ENCODE results near the gene NEU1.

The NEU1 gene

DNA sequence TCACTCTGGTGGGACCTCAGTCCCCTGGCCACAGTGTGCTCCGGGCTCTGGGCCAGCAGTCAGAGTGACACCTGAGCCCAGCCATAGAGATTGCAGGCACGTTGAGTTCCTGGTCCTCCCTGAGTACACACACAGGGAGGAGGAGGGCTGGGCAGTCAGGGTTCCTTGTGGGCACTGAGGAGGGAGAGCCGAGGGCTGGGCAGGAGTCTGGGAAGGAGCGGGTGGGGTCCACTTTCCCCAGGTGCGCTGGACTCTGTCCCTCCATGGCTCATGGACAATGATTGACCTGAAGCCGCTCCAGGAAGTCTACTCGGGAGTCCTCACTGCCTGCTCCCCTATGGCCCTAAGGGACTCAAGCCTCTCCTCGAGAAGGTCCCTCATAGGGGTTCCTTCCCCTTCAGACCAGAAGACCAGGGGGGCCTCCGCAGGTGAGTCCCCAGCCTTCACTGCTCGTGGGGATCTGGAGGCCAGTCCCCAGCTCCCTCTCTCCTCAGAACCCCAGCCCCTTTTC, 15.1 kb upstream of the NEU1 start:
- no peak overlapping the region for H3K4me3 ChIP-seq (replicated peaks; ENCODE audit: low read depth, low read length)
- DNase-seq (ENCODE audit: extremely low read depth, low read depth), result no peak
- TF ChIP-seq, protein P1, sequence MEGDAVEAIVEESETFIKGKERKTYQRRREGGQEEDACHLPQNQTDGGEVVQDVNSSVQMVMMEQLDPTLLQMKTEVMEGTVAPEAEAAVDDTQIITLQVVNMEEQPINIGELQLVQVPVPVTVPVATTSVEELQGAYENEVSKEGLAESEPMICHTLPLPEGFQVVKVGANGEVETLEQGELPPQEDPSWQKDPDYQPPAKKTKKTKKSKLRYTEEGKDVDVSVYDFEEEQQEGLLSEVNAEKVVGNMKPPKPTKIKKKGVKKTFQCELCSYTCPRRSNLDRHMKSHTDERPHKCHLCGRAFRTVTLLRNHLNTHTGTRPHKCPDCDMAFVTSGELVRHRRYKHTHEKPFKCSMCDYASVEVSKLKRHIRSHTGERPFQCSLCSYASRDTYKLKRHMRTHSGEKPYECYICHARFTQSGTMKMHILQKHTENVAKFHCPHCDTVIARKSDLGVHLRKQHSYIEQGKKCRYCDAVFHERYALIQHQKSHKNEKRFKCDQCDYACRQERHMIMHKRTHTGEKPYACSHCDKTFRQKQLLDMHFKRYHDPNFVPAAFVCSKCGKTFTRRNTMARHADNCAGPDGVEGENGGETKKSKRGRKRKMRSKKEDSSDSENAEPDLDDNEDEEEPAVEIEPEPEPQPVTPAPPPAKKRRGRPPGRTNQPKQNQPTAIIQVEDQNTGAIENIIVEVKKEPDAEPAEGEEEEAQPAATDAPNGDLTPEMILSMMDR (IDR thresholded peaks at IDR 0.05; ENCODE audit: low read depth, low read length, missing control alignments), result no peak

DNA sequence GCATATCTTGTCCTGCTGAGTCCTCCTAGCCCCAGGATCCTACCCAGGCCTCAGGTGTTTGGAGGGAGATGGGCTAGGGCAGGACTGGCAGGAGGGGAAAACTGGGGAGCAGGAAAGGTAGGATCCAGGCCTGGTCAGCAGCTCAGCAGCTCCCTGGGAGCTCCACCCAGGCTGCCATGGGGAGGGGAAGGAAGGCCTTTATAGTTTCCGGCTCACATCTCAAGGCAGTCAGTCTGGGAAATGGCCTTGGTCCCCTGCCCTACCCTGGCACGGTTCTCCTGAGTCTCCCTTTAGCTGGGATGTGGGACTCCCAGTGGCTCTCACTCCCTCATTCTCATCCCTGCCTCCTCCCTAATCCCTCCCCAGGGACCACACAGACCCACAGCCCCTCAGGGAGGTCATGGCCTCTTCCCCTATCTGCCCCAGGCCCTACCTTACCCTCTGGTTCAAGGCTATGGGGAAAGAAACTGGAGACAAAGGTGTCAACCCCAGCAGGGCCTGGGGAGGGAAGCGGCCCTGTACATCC, 14.6 kb upstream of the NEU1 start:
- TF ChIP-seq, protein P1 (IDR thresholded peaks at IDR 0.05; ENCODE audit: low read depth, low read length, missing control alignments), result no peak
- H3K4me3 ChIP-seq (replicated peaks; ENCODE audit: low read depth, low read length), result no peak overlapping the region

DNA sequence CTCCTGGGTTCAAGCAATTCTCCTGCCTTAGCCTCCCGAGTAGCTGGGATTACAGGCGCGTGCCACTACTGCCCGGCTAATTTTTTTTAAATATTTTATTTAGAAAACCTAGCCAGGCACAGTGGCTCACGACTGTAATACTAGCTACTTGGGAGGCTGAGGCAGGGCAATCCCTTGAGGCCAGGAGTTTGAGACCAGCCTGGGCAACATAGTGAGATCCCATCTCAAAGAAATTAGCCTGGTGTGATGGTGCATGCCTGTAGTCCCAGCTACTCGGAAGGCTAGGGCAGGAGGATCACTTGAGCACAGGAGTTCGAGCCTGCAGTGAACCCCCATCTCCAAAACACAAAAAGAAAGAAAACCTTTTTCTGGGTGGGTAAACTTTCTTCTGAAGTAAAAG, 13.7 kb upstream of the NEU1 start:
- no peak for DNase-seq (ENCODE audit: extremely low read depth, low read depth)
- TF ChIP-seq, protein P1 (IDR thresholded peaks at IDR 0.05; ENCODE audit: low read depth, low read length, missing control alignments), result no peak
- H3K4me3 ChIP-seq (replicated peaks; ENCODE audit: low read depth, low read length), result no peak overlapping the region

More for the DNA sequence above, 14.6 kb upstream of the NEU1 start:
- no peak for DNase-seq (ENCODE audit: extremely low read depth, low read depth)

DNA sequence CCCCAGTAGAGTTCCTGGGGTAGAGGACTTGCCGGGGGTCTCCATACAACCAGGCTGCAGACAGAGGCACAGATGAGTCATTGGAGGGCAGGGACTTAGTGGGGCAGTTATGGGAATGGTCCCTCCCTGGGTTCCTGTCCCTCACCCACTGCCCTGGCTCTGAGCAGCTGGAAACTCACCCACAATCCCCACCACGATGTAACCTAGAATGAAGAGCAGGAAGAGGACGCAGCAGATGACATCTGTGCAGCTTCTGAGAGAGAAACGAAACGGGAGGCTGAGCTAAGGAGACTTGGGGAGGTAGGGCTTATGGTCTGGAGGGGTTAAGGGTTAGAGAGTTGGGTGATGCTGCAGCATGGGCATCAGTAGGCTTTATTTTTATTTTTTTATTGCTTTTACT, 13.3 kb upstream of the NEU1 start:
- no peak for DNase-seq (ENCODE audit: extremely low read depth, low read depth)
- no peak overlapping the region for H3K4me3 ChIP-seq (replicated peaks; ENCODE audit: low read depth, low read length)
- TF ChIP-seq, protein P1 (IDR thresholded peaks at IDR 0.05; ENCODE audit: low read depth, low read length, missing control alignments), result no peak

DNA sequence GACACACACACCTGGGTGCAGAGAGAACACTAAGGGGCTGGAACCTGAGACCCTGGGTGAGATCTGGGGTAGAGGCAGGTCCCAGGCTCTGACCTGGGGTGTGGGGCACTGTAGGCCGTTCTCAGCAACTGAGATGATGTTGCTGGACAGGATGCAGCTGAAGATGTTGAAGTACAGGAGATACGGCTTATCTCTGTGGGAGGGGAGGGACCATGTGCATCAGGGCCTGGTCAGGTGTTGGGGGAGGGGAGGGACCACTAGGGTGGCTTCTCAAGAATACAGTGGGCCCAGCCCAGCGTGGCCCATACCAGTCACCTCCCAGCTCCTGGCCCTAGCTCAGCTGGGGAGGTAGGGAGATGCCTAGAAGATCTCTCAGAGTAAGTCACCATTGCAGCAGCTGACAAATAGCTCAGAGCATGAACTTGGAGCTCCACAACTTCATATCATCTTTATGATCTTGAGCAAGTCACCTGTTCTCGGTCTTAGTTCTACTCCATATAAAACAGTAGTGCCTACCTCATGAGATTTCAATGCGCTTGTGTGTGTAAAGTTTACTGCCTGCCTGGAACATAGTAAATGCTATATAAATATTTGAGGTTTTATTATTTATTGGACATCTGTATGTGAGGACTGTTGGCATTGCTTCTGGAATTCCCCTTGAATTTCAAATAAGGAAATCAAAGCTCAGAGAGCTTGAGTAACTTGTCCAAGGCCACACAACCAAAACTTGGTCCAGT, 12.4 kb upstream of the NEU1 start:
- DNase-seq (ENCODE audit: extremely low read depth, low read depth), result no peak
- no peak overlapping the region for H3K4me3 ChIP-seq (replicated peaks; ENCODE audit: low read depth, low read length)
- TF ChIP-seq, protein P1 (IDR thresholded peaks at IDR 0.05; ENCODE audit: low read depth, low read length, missing control alignments), result no peak

DNA sequence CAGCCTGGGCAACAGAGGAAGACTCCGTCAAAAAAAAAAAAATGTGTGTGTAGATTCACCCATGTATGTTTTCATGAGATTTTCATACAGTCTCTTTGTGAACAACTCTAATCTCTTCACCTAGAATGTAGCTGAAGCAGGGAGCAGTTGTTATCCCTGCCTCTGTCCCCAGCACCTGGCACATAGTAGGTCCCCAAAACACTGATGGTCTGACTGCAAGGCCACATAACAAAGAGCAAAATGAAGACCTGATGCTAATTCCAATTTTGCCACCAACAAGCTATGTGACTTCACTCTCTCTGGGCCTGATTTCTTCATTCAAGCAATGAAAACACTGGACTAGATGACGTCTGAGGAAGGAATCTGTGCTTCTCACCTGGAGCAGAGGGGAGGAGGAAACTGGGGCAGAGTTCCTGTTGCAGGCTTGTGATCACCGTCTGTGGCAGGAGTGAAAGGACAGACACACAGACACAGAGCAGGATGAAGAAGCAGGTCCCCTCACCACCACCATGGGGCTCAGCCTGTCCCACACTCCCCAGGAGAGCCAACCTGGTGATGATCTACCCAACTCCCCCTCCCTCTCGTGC, 11.6 kb upstream of the NEU1 start:
- H3K4me3 ChIP-seq (replicated peaks; ENCODE audit: low read depth, low read length), result no peak overlapping the region
- no peak for DNase-seq (ENCODE audit: extremely low read depth, low read depth)
- TF ChIP-seq, protein P1 (IDR thresholded peaks at IDR 0.05; ENCODE audit: low read depth, low read length, missing control alignments), result no peak

All from HFF-Myc (cell line).